B cell (primary cell): Measurements from ENCODE around the gene HDDC3. TPM values are rescaled to one million over a fixed set of nuclear protein-coding genes. Genes with fewer than 3 reads are reported as not detected.

Experiments
- ATAC-seq: fragments of 200-7000 bp; cut with Tn5 transposase; one replicate; pipeline ENCODE4 v1.10.0; 2021; ENCODE audit warnings: low read depth, mild to moderate bottlenecking, moderate number of reproducible peaks, moderate library complexity
- CTCF ChIA-PET: fragments of 350-600 bp; sonication (Branson Sonifier 250); formaldehyde crosslinking; loops from one replicate; lab custom pipeline; 2021; ENCODE audit warnings: antibody characterized with exemption, inconsistent platforms; lab: Charles Lee
- POLR2A ChIA-PET: fragments of 350-600 bp; sonication (Branson Sonifier 250); formaldehyde crosslinking; loops from one replicate; lab custom pipeline; 2021; ENCODE audit warnings: antibody characterized with exemption; lab: Charles Lee
- DNase-seq: peaks from one replicate; pipeline ENCODE4 v3.0.0; 2013
- H2AFZ ChIP-seq: 2 replicates; pipeline ENCODE4 v1.6.1; 2012; ENCODE audit warnings: mild to moderate bottlenecking, low read depth, low read length; ENCODE audit not compliant: insufficient read depth, poor library complexity, severe bottlenecking
- H3K27ac ChIP-seq, 2 donors: 1 replicate in 1 of 2; 2 replicates in 1 of 2; pipeline ENCODE4 v1.5.1; 2012 to 2013; ENCODE audit warnings: low read length in 2 of 2, mild to moderate bottlenecking in 2 of 2, moderate library complexity in 1 of 2
- H3K27me3 ChIP-seq, 4 experiments: fragments of 200-600 bp in 1 of 4; sonication (generic) in 1 of 4; replicated peaks in 1 of 4; 1 replicate in 2 of 4; 2 replicates in 2 of 4; pipeline versions ENCODE4 v1.6.1 to v1.7.0; 2013 to 2016; ENCODE audit warnings: low read length in 3 of 4, mild to moderate bottlenecking in 2 of 4, mixed read lengths in 1 of 4, moderate library complexity in 1 of 4; ENCODE audit not compliant: insufficient read depth in 4 of 4, control insufficient read depth in 3 of 4; ENCODE audit errors: control extremely low read depth in 1 of 4
- H3K36me3 ChIP-seq, 2 experiments: replicated peaks in 1 of 2; 1 replicate in 1 of 2; 2 replicates in 1 of 2; pipeline versions ENCODE4 v1.6.1 to v1.7.1; 2013; ENCODE audit warnings: low read length in 1 of 2; ENCODE audit not compliant: insufficient read depth in 2 of 2, control insufficient read depth in 1 of 2; ENCODE audit errors: control extremely low read depth in 1 of 2, extremely low read depth in 1 of 2
- H3K4me1 ChIP-seq, 2 donors: fragments of 200-600 bp in 1 of 2; sonication (generic) in 1 of 2; 1 replicate in 1 of 2; 2 replicates in 1 of 2; pipeline versions ENCODE4 v1.5.1 to v1.6.1; 2013 to 2017; ENCODE audit warnings: low read length in 2 of 2; ENCODE audit not compliant: control insufficient read depth in 2 of 2, insufficient read depth in 2 of 2
- H3K4me2 ChIP-seq: replicated peaks from 2 replicates; pipeline ENCODE3; 2012; ENCODE audit warnings: mild to moderate bottlenecking, low read depth, low read length; ENCODE audit not compliant: poor library complexity, severe bottlenecking
- H3K4me3 ChIP-seq, 5 experiments: fragments of 200-600 bp in 1 of 5; sonication (generic) in 1 of 5; 1 replicate in 3 of 5; 2 replicates in 2 of 5; pipeline versions ENCODE4 v1.5.1 to v1.7.0; 2011 to 2016; ENCODE audit warnings: low read length in 4 of 5, mild to moderate bottlenecking in 4 of 5, low read depth in 2 of 5, control low read depth in 1 of 5, moderate library complexity in 1 of 5; ENCODE audit not compliant: insufficient read depth in 1 of 5; ENCODE audit errors: control extremely low read depth in 1 of 5, extremely low read depth in 1 of 5
- H3K79me2 ChIP-seq: fragments of 200-600 bp; sonication (generic); one replicate; pipeline ENCODE4 v1.6.0; 2016; ENCODE audit warnings: low read length; ENCODE audit not compliant: control insufficient read depth, insufficient read depth
- H3K9ac ChIP-seq: fragments of 200-600 bp; sonication (generic); 2 replicates; pipeline ENCODE4 v1.6.1; 2017; ENCODE audit warnings: mild to moderate bottlenecking, low read length, moderate library complexity
- H3K9me3 ChIP-seq, 3 donors: one replicate each; pipeline versions ENCODE4 v1.6.1 to v1.7.1; 2013; ENCODE audit warnings: low read length in 2 of 3; ENCODE audit not compliant: control insufficient read depth in 2 of 3, insufficient read depth in 1 of 3; ENCODE audit errors: control extremely low read depth in 1 of 3
- H4K20me1 ChIP-seq: 2 replicates; pipeline ENCODE4 v1.6.0; 2012; ENCODE audit warnings: mild to moderate bottlenecking, low read length; ENCODE audit not compliant: insufficient read depth, control insufficient read depth, poor library complexity, severe bottlenecking
- H3K27ac Mint-ChIP-seq: one replicate; pipeline ENCODE4 v1.8.0; 2021; ENCODE audit warnings: mixed read lengths
- H3K27me3 Mint-ChIP-seq: one replicate; pipeline ENCODE4 v1.8.0; 2021; ENCODE audit warnings: mixed read lengths
- H3K4me1 Mint-ChIP-seq: one replicate; pipeline ENCODE4 v1.8.0; 2021; ENCODE audit warnings: mixed read lengths
- H3K4me3 Mint-ChIP-seq: one replicate; pipeline ENCODE4 v1.8.0; 2021; ENCODE audit warnings: mixed read lengths
- H3K9me3 Mint-ChIP-seq: one replicate; pipeline ENCODE4 v1.8.0; 2022; ENCODE audit warnings: mixed read lengths; ENCODE audit not compliant: insufficient read depth
- EZH2 ChIP-seq: IDR thresholded peaks from 2 replicates; pipeline ENCODE4 v1.6.1; 2012; ENCODE audit warnings: borderline replicate concordance, low read depth, mild to moderate bottlenecking, moderate library complexity, low read length; ENCODE audit not compliant: insufficient read depth, poor library complexity, severe bottlenecking
- WGBS: methylation state at CpG from one replicate; pipeline ENCODE4 v1.1.5; 2013; ENCODE audit warnings: missing lambda C conversion rate; ENCODE audit not compliant: insufficient coverage; 5-methylcytosine and 5-hydroxymethylcytosine counted together
- intact Hi-C: fragments of 100-400 bp; cut with micrococcal nuclease; formaldehyde crosslinking; loops from one replicate; pipeline ENCODE4 v1.10.0; 2022
- polyA plus RNA-seq: library from polyadenylated mRNA; depleted of rRNA; stranded (reverse); fragments of >200 nt; gene quantifications from 2 replicates; pipeline ENCODE4 v1.2.3, GENCODE V29; 2012
- total RNA-seq, 2 donors: library from RNA; stranded (reverse); fragments of 120-200 nt in 1 of 2; gene quantifications; 1 replicate in 1 of 2; 2 replicates in 1 of 2; pipeline versions ENCODE4 v1.2.3 to v1.2.4, GENCODE V29; 2013 to 2022
- TF ChIP-seq, protein P1 (sequence below): fragments of 200-600 bp; IDR thresholded peaks from one replicate; pipeline ENCODE4 v1.8.0; 2022; ENCODE audit warnings: antibody characterized with exemption, mild to moderate bottlenecking

Gene HDDC3
- total and polyA plus RNA-seq, 2 donors (not counting 1 experiment from before 2014, with no cell fraction given): 23.9 to 26.8 TPM

DNA sequence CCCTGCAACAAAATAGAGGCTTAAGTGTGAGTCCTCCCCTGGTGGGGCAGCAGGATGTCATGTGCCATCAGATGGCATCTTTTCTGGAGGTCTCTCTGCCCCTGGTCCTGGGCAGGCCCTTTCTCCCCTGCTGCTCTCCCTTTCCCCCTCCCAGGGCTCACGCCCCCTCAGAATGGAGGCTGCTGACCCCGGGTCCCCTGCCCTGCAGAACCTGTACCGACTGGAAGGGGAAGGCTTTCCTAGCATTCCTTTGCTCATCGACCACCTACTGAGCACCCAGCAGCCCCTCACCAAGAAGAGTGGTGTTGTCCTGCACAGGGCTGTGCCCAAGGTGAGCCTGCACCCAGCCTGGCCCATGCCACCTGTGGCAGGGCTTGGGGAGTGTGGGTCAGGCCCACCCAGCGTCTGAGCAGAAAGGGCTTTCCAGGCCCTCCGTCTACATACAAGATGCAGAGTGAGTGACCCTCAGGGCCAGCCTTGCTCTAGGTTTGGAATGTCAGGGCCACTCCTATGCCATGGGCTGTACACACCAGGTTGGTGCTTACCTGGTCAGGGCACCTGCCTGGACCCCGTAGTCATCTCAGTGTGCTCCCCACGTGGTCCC is 40.9 kb downstream of the HDDC3 start:
- no peak overlapping the region for H3K9ac ChIP-seq
- peaks cover 0 to 61% of the 10 kb centered on the region in 2 experiments for H3K36me3 ChIP-seq
- ATAC-seq (no peak), DNase-seq (no peak)
- no peaks in the 10 kb centered on the region for H3K27me3 Mint-ChIP-seq
- ChIA-PET CTCF (interaction anchor here (3.7 kb wide), 1 partner anchor 244 kb away, joined by 26 read pairs; no protein-coding TSS in a partner anchor), POLR2A (no interaction called here)
- no peak overlapping the region for H2AFZ ChIP-seq
- H4K20me1 ChIP-seq: peaks cover 8% of the 10 kb centered on the region
- intact Hi-C loops: no loop called here
- H3K9me3 Mint-ChIP-seq: no peaks in the 10 kb centered on the region
- no peak overlapping the region for H3K4me2 ChIP-seq
- peaks cover 30% of the 10 kb centered on the region for H3K79me2 ChIP-seq
- no peak overlapping the region for H3K4me3 Mint-ChIP-seq
- peaks cover 7% of the 10 kb centered on the region for H3K4me1 Mint-ChIP-seq
- H3K27me3 ChIP-seq: no peaks in the 10 kb centered on the region
- 98% methylated on average over 5 of the region's 8 CpGs for WGBS
- peaks cover 2 to 3% of the 10 kb centered on the region in 2 donors for H3K4me1 ChIP-seq
- no peak overlapping the region for H3K4me3 ChIP-seq
- H3K27ac ChIP-seq: no peak overlapping the region
- H3K9me3 ChIP-seq: peaks cover 0 to 6% (median 0%) of the 10 kb centered on the region in 3 donors
- TF ChIP-seq, protein P1, sequence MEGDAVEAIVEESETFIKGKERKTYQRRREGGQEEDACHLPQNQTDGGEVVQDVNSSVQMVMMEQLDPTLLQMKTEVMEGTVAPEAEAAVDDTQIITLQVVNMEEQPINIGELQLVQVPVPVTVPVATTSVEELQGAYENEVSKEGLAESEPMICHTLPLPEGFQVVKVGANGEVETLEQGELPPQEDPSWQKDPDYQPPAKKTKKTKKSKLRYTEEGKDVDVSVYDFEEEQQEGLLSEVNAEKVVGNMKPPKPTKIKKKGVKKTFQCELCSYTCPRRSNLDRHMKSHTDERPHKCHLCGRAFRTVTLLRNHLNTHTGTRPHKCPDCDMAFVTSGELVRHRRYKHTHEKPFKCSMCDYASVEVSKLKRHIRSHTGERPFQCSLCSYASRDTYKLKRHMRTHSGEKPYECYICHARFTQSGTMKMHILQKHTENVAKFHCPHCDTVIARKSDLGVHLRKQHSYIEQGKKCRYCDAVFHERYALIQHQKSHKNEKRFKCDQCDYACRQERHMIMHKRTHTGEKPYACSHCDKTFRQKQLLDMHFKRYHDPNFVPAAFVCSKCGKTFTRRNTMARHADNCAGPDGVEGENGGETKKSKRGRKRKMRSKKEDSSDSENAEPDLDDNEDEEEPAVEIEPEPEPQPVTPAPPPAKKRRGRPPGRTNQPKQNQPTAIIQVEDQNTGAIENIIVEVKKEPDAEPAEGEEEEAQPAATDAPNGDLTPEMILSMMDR: no peak
- no peak for TF ChIP-seq EZH2
- no peak overlapping the region for H3K27ac Mint-ChIP-seq

DNA sequence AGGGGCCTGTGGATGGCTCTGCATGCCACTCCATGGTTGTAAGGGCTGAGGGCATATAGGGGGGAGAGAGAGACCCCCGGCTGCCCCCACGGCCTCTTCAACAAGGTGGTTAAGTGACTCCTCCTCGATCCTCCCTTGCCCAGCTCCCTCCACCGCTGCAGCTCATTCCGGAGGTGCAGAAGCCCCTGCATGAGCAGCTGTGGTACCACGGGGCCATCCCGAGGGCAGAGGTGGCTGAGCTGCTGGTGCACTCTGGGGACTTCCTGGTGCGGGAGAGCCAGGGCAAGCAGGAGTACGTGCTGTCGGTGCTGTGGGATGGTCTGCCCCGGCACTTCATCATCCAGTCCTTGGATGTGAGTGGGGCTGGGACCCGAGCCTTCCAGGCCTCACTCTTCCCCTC is 41.5 kb downstream of the HDDC3 start:
- Histone ChIP-seq H3K4me1 (peaks cover 6% of the 10 kb centered on the region in 2 donors), H3K4me2 (no peak overlapping the region), H2AFZ (no peak overlapping the region), H3K9me3 (peaks cover 0 to 6% (median 0%) of the 10 kb centered on the region in 3 donors), H3K27me3 (no peaks in the 10 kb centered on the region), H3K9ac (no peak overlapping the region), H4K20me1 (peaks cover 12% of the 10 kb centered on the region), H3K79me2 (peaks cover 30% of the 10 kb centered on the region), H3K36me3 (peaks cover 0 to 61% of the 10 kb centered on the region in 2 experiments), H3K27ac (no peak overlapping the region), H3K4me3 (no peak overlapping the region)
- no peak for TF ChIP-seq EZH2
- TF ChIP-seq, protein P1: no peak
- Mint-ChIP-seq H3K9me3 (no peaks in the 10 kb centered on the region), H3K27ac (no peak overlapping the region), H3K4me1 (peaks cover 8% of the 10 kb centered on the region), H3K27me3 (no peaks in the 10 kb centered on the region), H3K4me3 (no peak overlapping the region)
- 96% methylated on average over 9 of the region's 12 CpGs for WGBS
- DNase-seq (no peak), ATAC-seq (no peak)
- POLR2A ChIA-PET: no interaction called here
- CTCF ChIA-PET: interaction anchor here (3.7 kb wide), 1 partner anchor 243 kb away, joined by 26 read pairs; no protein-coding TSS in a partner anchor
- intact Hi-C loops: no loop called here
